ENCODE measurements around the gene AKAP1. TPM values are rescaled to one million over a fixed set of nuclear protein-coding genes. Genes with fewer than 3 reads are reported as not detected.

Gene AKAP1
- polyA plus RNA-seq, 1 donor (not counting 4 experiments of a cell fraction or from before 2014, with no cell fraction given): 24.1 TPM

- Histone ChIP-seq H3K79me2 (ENCODE audit: control insufficient read depth, insufficient read depth, low read length) (peaks cover 36% of the 10 kb centered on the region), H3K4me3 (ENCODE audit: control insufficient read depth in 2 of 3, extremely low read depth in 1 of 3, insufficient read depth in 2 of 3, low read depth in 1 of 3, low read length in 3 of 3) (peak overlapping the region; percentile 82 to 96 (median 89)), H3K4me1 (ENCODE audit: control insufficient read depth, extremely low read depth, insufficient read depth, low read length) (peaks cover 11% of the 10 kb centered on the region), H3K4me2 (ENCODE audit: control insufficient read depth, extremely low read depth, insufficient read depth, low read depth, low read length) (peak overlapping the region; percentile 83), H3K27ac (ENCODE audit: control insufficient read depth, insufficient read depth, low read length) (peak overlapping the region; percentile 97), H4K20me1 (ENCODE audit: control insufficient read depth, extremely low read depth, insufficient read depth, low read length) (no peaks in the 10 kb centered on the region), H2AFZ (ENCODE audit: control insufficient read depth, low read length) (peak overlapping the region; percentile 99), H3K9ac (ENCODE audit: control insufficient read depth, extremely low read depth, insufficient read depth, low read length) (peak overlapping the region; percentile 97), H3K36me3 (ENCODE audit: control insufficient read depth in 2 of 2, extremely low read depth in 1 of 2, insufficient read depth in 2 of 2, low read length in 2 of 2) (no peaks in the 10 kb centered on the region), H3K9me3 (ENCODE audit: control insufficient read depth, low read depth, low read length) (no peaks in the 10 kb centered on the region), H3K27me3 (ENCODE audit: control insufficient read depth, extremely low read depth, insufficient read depth, low read length) (no peaks in the 10 kb centered on the region), H3K9me1 (ENCODE audit: control insufficient read depth, extremely low read depth, insufficient read depth, low read length) (no peaks in the 10 kb centered on the region)
- dilution Hi-C loops (cut with MboI; ENCODE audit: extremely low pct_ligation_motif_present, low sequenced_read_pairs): no loop called here
- FAIRE-seq (no peak), DNase-seq (ENCODE audit: low read depth, low spot score) (no peak)
- TF ChIP-seq EZH2 (IDR thresholded peaks at IDR 0.05; ENCODE audit: low read length): no peak
- TF ChIP-seq, protein P1, sequence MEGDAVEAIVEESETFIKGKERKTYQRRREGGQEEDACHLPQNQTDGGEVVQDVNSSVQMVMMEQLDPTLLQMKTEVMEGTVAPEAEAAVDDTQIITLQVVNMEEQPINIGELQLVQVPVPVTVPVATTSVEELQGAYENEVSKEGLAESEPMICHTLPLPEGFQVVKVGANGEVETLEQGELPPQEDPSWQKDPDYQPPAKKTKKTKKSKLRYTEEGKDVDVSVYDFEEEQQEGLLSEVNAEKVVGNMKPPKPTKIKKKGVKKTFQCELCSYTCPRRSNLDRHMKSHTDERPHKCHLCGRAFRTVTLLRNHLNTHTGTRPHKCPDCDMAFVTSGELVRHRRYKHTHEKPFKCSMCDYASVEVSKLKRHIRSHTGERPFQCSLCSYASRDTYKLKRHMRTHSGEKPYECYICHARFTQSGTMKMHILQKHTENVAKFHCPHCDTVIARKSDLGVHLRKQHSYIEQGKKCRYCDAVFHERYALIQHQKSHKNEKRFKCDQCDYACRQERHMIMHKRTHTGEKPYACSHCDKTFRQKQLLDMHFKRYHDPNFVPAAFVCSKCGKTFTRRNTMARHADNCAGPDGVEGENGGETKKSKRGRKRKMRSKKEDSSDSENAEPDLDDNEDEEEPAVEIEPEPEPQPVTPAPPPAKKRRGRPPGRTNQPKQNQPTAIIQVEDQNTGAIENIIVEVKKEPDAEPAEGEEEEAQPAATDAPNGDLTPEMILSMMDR (optimal IDR thresholded peaks at IDR 0.05 in 1 of 3, IDR thresholded peaks at IDR 0.05 in 1 of 3, conservative IDR thresholded peaks at IDR 0.05 in 1 of 3; ENCODE audit: extremely low read depth in 1 of 3, insufficient read depth in 2 of 3, low read length in 3 of 3): no peak
Measured at GRCh38 chr17:57084361-57084801, 665 bp upstream of the AKAP1 start.

DNA sequence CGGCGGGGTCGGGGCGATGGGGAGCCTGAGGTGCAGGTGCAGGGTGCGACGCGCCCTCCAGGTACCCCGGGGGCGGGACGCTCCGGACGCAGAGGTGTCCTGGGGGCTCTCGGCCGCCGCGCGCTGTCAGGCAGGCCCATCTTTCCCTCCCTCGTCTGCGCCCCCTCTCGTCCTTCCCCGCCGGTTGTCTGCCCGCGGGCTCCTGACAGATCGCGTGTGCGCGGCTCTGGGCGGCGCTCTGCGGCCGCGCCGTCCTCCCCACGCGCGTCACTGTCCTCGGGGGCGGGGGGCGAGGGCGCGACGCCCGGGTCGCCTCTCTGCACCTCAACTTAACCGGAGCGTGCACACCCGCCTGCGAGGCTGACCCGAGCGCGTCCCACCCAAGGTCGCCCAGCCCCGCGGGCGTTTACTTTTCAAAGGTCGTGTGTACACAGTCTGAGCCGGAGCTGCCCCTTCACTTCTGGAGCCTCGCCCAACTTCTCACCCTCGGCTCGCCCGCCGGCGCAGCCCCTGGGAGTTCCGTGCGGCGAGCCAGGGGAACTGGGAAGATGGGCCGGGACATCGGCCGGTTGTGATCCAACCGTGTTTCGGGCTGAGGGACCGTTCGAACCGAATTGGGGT is 512 bp downstream of the AKAP1 start:
- H2AFZ ChIP-seq (ENCODE audit: control insufficient read depth, low read length): peak overlapping the region; percentile 87
- H3K4me3 ChIP-seq (ENCODE audit: control insufficient read depth in 2 of 3, extremely low read depth in 1 of 3, insufficient read depth in 2 of 3, low read depth in 1 of 3, low read length in 3 of 3): peak overlapping the region; percentile 70 to 88 (median 82)
- FAIRE-seq (no peak), DNase-seq (ENCODE audit: low read depth, low spot score) (no peak)
- H3K36me3 ChIP-seq (ENCODE audit: control insufficient read depth in 2 of 2, extremely low read depth in 1 of 2, insufficient read depth in 2 of 2, low read length in 2 of 2): no peaks in the 10 kb centered on the region
- no peaks in the 10 kb centered on the region for H4K20me1 ChIP-seq (ENCODE audit: control insufficient read depth, extremely low read depth, insufficient read depth, low read length)
- peaks cover 9% of the 10 kb centered on the region for H3K4me1 ChIP-seq (ENCODE audit: control insufficient read depth, extremely low read depth, insufficient read depth, low read length)
- H3K4me2 ChIP-seq (ENCODE audit: control insufficient read depth, extremely low read depth, insufficient read depth, low read depth, low read length): peak overlapping the region; percentile 72
- H3K27ac ChIP-seq (ENCODE audit: control insufficient read depth, insufficient read depth, low read length): peak overlapping the region; percentile 68
- TF ChIP-seq EZH2 (IDR thresholded peaks at IDR 0.05; ENCODE audit: low read length): no peak
- TF ChIP-seq, protein P1 (optimal IDR thresholded peaks at IDR 0.05 in 1 of 3, IDR thresholded peaks at IDR 0.05 in 1 of 3, conservative IDR thresholded peaks at IDR 0.05 in 1 of 3; ENCODE audit: extremely low read depth in 1 of 3, insufficient read depth in 2 of 3, low read length in 3 of 3): peak in 2 of 3 experiments; percentile 38 to 45
- no peaks in the 10 kb centered on the region for H3K9me3 ChIP-seq (ENCODE audit: control insufficient read depth, low read depth, low read length)
- peaks cover 43% of the 10 kb centered on the region for H3K79me2 ChIP-seq (ENCODE audit: control insufficient read depth, insufficient read depth, low read length)
- no peaks in the 10 kb centered on the region for H3K9me1 ChIP-seq (ENCODE audit: control insufficient read depth, extremely low read depth, insufficient read depth, low read length)
- no peaks in the 10 kb centered on the region for H3K27me3 ChIP-seq (ENCODE audit: control insufficient read depth, extremely low read depth, insufficient read depth, low read length)
- dilution Hi-C loops (cut with MboI; ENCODE audit: extremely low pct_ligation_motif_present, low sequenced_read_pairs): no loop called here
- H3K9ac ChIP-seq (ENCODE audit: control insufficient read depth, extremely low read depth, insufficient read depth, low read length): peak overlapping the region; percentile 81
